Measurements from ENCODE around the gene RABGAP1L.
"Not testable (repeated sequence)": the region's sequence is repeated elsewhere in the genome, so short reads cannot be mapped to it uniquely, and the experiment has no call there.

RABGAP1L gene

DNA sequence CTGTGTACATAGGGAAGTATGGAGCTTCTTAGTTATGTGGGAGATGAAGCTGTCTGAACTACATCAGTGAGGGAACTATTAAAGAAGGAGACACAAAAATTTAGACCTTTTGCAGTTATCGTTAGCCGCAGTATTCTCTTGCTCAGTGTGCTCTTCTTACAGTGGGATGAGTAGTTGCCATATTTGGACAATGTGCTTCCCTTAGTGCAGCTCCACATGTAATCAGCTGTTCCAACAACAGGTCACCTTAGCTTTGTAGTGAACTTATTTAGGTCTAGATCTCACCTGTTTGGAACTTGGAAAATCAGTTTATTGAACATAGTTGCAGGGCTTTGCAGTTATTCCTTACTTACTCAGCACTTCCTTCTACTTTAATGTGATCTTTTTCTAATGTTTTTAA, 306.5 kb downstream of the RABGAP1L start:
- no peak for ATAC-seq
- H3K9me3 Mint-ChIP-seq: peaks cover 8% of the 10 kb centered on the region
- H3K27me3 Mint-ChIP-seq: no peaks in the 10 kb centered on the region
- no peak overlapping the region for H3K4me3 Mint-ChIP-seq
- H3K27ac Mint-ChIP-seq: no peak overlapping the region
- peaks cover 23% of the 10 kb centered on the region for H3K36me3 Mint-ChIP-seq
- H3K4me1 Mint-ChIP-seq: no peaks in the 10 kb centered on the region

DNA sequence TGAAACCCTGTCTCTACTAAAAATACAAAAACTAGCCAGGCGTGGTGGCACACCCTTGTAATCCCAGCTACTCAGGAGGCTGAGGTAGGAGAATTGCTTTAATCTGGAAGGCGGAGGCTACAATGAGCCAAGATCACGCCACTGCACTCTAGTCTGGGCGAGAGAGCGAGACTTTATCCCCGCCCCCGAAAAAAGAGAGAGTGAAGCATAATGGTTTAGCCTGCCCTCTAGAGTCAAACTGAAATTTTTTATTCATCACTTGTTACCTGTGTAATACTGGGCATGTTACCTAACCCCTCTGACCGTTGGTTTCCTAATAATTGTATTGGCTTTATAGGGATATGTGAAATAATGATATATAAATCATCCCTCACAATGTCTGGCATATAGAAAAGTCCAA, 307.3 kb downstream of the RABGAP1L start:
- H3K27me3 Mint-ChIP-seq: no peaks in the 10 kb centered on the region
- no peak overlapping the region for H3K27ac Mint-ChIP-seq
- H3K36me3 Mint-ChIP-seq: peaks cover 23% of the 10 kb centered on the region
- peaks cover 8% of the 10 kb centered on the region for H3K9me3 Mint-ChIP-seq
- H3K4me3 Mint-ChIP-seq: no peak overlapping the region
- no peak for ATAC-seq
- H3K4me1 Mint-ChIP-seq: no peaks in the 10 kb centered on the region

DNA sequence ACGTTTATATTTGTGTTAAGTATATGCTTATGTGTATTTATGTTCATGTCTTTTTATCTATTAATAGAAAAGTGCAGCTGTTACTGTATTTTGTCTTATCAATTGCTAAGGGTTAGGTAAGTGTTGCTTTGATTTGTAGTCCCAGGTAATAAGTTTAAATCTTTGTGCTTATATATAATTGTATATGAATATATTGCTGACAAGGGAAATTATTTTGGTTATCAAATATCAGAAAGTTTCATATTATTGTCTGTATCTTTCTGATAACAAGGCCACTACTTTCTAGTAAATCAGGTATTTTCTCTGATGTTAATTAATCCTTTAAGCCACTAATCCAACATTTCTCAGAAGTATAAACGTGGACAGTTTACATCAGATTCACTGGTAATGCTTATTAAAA, 309.7 kb downstream of the RABGAP1L start:
- no peak overlapping the region for H3K4me3 Mint-ChIP-seq
- no peak for ATAC-seq
- peaks cover 18% of the 10 kb centered on the region for H3K36me3 Mint-ChIP-seq
- no peak overlapping the region for H3K27ac Mint-ChIP-seq
- no peaks in the 10 kb centered on the region for H3K4me1 Mint-ChIP-seq
- no peaks in the 10 kb centered on the region for H3K27me3 Mint-ChIP-seq
- no peaks in the 10 kb centered on the region for H3K9me3 Mint-ChIP-seq

DNA sequence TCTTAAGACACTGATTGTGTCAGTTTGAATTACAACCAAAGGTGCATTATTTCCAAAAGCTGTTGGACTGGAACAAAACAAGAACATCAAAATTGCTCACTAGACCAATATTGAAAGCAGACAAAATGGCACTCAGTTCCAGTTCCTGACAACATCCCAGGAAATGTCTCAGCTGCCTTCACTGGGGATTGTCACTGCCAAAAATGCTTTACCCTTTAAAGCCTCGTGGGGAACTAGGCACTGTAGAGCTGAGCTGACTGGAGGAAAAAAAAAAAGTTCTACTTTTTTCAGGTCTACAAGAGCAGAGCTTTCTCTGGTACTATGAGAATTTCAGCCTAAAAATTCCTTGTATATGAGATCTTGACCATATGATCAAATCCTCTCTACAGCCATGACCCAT, 310.4 kb downstream of the RABGAP1L start:
- H3K27ac Mint-ChIP-seq: no peak overlapping the region
- no peaks in the 10 kb centered on the region for H3K4me1 Mint-ChIP-seq
- H3K36me3 Mint-ChIP-seq: peaks cover 17% of the 10 kb centered on the region
- no peaks in the 10 kb centered on the region for H3K9me3 Mint-ChIP-seq
- H3K4me3 Mint-ChIP-seq: no peak overlapping the region
- H3K27me3 Mint-ChIP-seq: no peaks in the 10 kb centered on the region
- ATAC-seq: no peak

DNA sequence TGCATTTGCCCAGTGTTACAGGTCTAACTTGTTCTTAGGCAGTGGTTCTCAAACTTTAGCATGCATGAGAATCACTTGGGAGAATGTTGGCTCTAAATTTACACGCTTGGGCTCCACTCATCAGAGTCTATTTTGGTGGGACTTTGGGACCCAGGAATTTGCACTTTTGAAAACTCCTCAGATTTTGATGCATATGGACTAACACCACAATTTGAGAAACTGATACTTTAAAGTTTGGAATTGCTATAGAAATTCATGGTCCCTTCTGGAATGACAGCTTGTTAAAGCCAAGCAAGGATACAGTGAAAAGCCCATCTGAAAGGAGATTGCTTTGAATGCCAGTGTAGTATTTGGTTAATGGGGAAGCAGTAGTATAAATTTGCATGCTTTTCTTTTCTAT, 320.0 kb downstream of the RABGAP1L start:
- peaks cover 13% of the 10 kb centered on the region for H3K4me1 Mint-ChIP-seq
- peaks cover 15% of the 10 kb centered on the region for H3K36me3 Mint-ChIP-seq
- peaks cover 3% of the 10 kb centered on the region for H3K9me3 Mint-ChIP-seq
- H3K4me3 Mint-ChIP-seq: no peak overlapping the region
- no peaks in the 10 kb centered on the region for H3K27me3 Mint-ChIP-seq
- no peak overlapping the region for H3K27ac Mint-ChIP-seq
- ATAC-seq: no peak

DNA sequence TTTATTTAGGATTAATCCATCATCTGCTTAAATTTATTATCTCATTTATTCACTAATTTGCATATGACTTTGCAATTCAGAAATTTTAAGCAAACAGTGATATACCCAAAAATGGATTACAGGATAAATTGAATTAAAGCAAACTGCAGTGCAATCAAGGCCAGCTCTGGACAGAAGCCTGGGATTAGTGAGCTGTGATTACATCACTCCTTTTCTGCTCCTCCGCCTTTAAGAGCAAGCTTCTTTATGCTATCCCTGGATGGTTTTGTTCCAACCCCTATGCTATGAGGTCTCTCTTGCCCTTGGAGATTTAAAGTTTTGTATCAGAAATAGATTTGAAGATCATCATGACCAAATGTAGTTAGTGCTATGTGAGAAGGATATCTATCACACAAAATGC, 321.0 kb downstream of the RABGAP1L start:
- no peak for ATAC-seq
- peaks cover 23% of the 10 kb centered on the region for H3K4me1 Mint-ChIP-seq
- no peak overlapping the region for H3K4me3 Mint-ChIP-seq
- peaks cover 5% of the 10 kb centered on the region for H3K9me3 Mint-ChIP-seq
- peaks cover 25% of the 10 kb centered on the region for H3K36me3 Mint-ChIP-seq
- no peaks in the 10 kb centered on the region for H3K27me3 Mint-ChIP-seq
- H3K27ac Mint-ChIP-seq: no peak overlapping the region

DNA sequence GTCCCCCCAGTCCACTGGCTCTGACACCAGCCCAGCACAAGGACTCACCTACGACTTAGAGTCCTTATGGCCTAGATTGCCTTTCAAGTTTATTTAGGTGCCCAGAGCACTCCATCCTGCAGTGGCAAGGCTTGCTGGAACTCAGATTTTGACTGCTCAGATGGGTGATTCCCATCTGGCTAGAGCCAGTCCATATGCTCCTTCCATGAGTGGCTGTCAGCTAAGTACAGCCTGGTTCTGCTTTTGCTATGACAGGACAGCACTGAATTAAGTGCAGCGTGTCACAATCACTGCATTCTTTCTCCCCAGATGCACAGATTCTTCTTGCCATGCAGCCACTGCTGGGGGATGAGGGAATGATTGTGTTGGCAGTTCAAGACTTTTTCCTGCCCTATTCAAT, 332.3 kb downstream of the RABGAP1L start:
- Mint-ChIP-seq H3K9me3 (peaks cover 3% of the 10 kb centered on the region), H3K4me3 (no peak overlapping the region), H3K4me1 (peaks cover 16% of the 10 kb centered on the region), H3K27me3 (no peaks in the 10 kb centered on the region), H3K36me3 (peaks cover 38% of the 10 kb centered on the region), H3K27ac (no peak overlapping the region)
- no peak for ATAC-seq

DNA sequence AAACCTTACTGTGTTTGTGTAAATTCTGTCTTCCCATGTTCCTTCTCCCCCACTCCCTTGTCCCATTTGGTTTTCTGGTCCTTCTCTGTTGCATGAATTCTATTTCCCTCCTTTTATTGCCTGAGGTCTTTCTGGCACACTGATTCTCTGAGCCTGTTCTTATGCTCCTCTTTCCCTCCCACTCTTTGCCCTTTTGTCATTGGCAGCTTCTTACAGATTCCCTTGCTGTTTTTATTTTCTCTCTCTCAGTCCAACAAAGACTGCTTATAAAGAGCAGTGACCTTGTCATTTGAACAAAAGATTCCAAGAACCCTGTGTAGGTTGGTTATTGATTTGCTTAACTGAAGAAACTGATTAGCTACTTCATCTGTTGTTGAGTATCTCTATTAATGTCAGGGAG, 338.2 kb downstream of the RABGAP1L start:
- H3K36me3 Mint-ChIP-seq: peaks cover 5% of the 10 kb centered on the region
- no peaks in the 10 kb centered on the region for H3K9me3 Mint-ChIP-seq
- H3K4me3 Mint-ChIP-seq: no peak overlapping the region
- ATAC-seq: no peak
- peaks cover 4% of the 10 kb centered on the region for H3K4me1 Mint-ChIP-seq
- H3K27ac Mint-ChIP-seq: no peak overlapping the region
- H3K27me3 Mint-ChIP-seq: no peaks in the 10 kb centered on the region

DNA sequence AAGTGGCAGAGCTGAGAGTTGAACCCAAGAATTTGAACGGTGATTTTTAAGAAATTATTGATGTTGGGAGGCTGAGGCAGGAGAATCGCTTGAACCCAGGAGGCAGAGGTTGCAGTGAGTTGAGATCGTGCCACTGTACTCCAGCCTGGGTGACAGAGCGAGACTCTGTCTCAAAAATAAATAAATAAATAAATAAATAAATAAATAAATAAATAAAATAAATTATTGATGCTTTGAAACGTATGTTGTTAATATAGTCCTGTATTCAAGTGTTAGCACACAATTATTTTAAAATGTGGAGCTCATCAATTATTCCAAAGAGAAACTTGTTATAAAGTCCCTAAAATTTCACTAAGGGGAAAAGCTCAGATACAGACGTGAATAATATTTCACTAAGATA, 357.4 kb downstream of the RABGAP1L start:
- H3K4me1 Mint-ChIP-seq, H3K27me3 Mint-ChIP-seq, H3K9me3 Mint-ChIP-seq, ATAC-seq, H3K4me3 Mint-ChIP-seq, H3K27ac Mint-ChIP-seq: not testable (repeated sequence)
- peaks cover 11% of the 10 kb centered on the region for H3K36me3 Mint-ChIP-seq

DNA sequence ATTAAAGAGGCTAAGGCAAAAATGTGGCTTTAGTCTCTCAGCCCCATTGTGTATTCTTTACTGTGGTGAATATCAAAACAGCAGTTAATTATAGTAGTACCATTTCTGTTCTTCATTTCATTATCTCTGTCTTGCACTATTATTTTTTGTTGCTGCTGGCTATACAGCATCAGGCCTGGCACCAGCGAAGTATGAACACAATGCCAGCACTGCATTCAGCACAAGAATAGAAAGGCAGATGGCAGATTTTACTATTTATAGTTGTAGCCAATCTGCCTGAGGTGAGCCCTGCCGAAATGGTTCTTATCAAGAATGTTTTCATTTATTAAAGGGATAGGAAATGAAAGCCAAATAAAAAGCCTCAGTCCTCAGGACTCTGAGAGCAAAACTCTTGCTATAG, 360.5 kb downstream of the RABGAP1L start:
- peaks cover 27% of the 10 kb centered on the region for H3K36me3 Mint-ChIP-seq
- H3K4me3 Mint-ChIP-seq: no peak overlapping the region
- no peak for ATAC-seq
- H3K27me3 Mint-ChIP-seq: no peaks in the 10 kb centered on the region
- H3K4me1 Mint-ChIP-seq: peaks cover 13% of the 10 kb centered on the region
- no peak overlapping the region for H3K27ac Mint-ChIP-seq
- peaks cover 7% of the 10 kb centered on the region for H3K9me3 Mint-ChIP-seq

DNA sequence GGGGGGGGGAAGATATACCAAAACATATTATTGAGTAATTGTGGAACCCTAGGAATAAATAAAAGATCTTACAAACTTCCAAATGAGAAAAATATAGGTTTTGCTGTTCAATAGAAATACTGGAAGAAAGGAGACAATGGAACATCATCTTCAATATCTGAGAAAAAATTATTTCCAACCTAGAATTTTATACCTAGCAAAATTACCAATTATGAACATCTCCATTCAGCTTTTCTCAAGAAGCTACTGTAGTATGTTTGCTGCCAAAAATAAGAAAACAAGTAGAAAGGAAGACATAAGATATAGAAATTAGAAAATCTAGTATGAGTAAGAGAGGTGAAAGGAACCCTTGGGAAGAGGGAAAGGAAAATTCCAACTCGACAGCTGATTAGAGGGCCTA, 372.4 kb downstream of the RABGAP1L start:
- H3K9me3 Mint-ChIP-seq: peaks cover 28% of the 10 kb centered on the region
- no peaks in the 10 kb centered on the region for H3K27me3 Mint-ChIP-seq
- ATAC-seq: no peak
- H3K4me1 Mint-ChIP-seq: peaks cover 6% of the 10 kb centered on the region
- peaks cover 62% of the 10 kb centered on the region for H3K36me3 Mint-ChIP-seq
- no peak overlapping the region for H3K4me3 Mint-ChIP-seq
- no peak overlapping the region for H3K27ac Mint-ChIP-seq

DNA sequence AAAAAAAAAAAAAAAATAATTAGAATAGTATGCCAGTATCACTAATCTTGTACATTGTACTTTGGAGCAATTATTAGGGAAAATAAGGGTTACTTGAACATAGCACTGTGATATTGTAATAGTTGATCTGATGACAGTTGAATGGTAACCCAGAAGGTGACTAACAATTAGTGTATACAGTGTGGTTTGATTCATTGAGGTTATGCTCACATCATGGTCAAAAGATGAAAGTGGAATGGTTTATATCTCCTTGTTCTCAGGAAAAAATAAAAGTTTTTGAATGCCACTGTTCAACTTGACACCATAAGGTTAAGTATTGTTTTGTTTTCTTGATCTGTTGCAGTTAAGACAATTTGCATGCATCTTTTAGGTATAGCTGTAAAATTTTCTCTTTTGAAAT, 375.5 kb downstream of the RABGAP1L start:
- H3K27me3 Mint-ChIP-seq: no peaks in the 10 kb centered on the region
- H3K36me3 Mint-ChIP-seq: peaks cover 61% of the 10 kb centered on the region
- H3K4me1 Mint-ChIP-seq: no peaks in the 10 kb centered on the region
- H3K4me3 Mint-ChIP-seq: no peak overlapping the region
- peaks cover 27% of the 10 kb centered on the region for H3K9me3 Mint-ChIP-seq
- ATAC-seq: no peak
- H3K27ac Mint-ChIP-seq: no peak overlapping the region

DNA sequence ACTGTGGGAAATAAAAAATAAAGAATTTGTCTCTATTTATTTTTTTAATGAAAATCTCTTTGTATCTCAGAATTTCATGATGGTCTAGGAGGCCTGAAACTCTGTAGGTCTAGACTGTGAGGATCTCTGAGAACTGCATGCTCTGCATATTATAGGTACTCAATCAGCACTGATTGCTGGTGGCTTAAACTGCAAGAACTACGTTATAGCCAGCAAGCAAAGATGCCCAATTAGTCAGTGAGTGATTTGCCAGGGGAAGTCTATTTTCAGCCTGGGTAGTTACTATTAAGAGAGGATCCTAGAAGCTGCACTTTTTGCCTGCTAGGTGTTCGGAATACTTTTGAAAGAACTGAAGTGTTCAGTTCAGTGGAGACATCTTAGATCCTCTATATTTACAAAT, 375.9 kb downstream of the RABGAP1L start:
- no peak overlapping the region for H3K27ac Mint-ChIP-seq
- H3K4me1 Mint-ChIP-seq: no peaks in the 10 kb centered on the region
- no peak overlapping the region for H3K4me3 Mint-ChIP-seq
- no peak for ATAC-seq
- peaks cover 27% of the 10 kb centered on the region for H3K9me3 Mint-ChIP-seq
- peaks cover 65% of the 10 kb centered on the region for H3K36me3 Mint-ChIP-seq
- no peaks in the 10 kb centered on the region for H3K27me3 Mint-ChIP-seq

DNA sequence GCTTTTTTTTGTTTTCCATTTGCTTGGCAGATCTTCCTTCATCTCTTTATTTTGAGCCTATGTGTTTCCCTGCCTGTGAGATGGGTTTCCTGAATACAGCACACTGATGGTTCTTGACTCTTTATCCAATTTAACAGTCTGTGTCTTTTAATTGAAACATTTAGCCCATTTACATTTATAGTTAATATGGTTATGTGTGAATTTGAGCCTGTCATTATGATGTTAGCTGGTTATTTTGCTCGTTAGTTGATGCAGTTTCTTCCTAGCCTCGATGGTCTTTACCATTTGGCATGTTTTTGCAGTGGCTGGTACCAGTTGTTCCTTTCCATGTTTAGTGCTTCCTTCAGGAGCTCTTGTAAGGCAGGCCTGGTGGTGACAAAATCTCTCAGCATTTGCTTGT, 384.1 kb downstream of the RABGAP1L start:
- not testable (repeated sequence) for ATAC-seq, H3K27me3 Mint-ChIP-seq, H3K4me1 Mint-ChIP-seq, H3K4me3 Mint-ChIP-seq, H3K27ac Mint-ChIP-seq
- Mint-ChIP-seq H3K9me3 (peaks cover 21% of the 10 kb centered on the region), H3K36me3 (peaks cover 63% of the 10 kb centered on the region)

DNA sequence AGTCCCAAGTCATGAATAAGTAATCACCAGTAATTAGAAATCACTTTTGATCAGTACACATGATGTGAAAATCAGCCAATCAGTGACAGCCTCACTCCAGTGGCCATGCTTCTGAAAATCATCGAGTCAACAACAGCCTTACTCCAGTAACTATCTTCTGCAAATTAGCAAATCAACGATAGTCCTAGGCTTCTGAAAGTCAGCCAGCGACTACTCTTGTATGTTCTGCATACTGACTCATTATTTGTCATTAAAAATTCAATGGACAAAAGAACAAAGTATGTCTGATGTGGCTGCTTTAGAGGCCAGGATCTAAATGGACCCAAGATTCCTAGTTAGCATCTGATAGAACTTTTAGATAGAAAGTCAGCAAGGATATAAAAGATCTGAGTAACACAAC, 391.0 kb downstream of the RABGAP1L start:
- Mint-ChIP-seq H3K27me3 (no peaks in the 10 kb centered on the region), H3K4me3 (no peak overlapping the region), H3K9me3 (peaks cover 5% of the 10 kb centered on the region), H3K4me1 (peaks cover 8% of the 10 kb centered on the region), H3K27ac (no peak overlapping the region), H3K36me3 (peaks cover 36% of the 10 kb centered on the region)
- no peak for ATAC-seq

DNA sequence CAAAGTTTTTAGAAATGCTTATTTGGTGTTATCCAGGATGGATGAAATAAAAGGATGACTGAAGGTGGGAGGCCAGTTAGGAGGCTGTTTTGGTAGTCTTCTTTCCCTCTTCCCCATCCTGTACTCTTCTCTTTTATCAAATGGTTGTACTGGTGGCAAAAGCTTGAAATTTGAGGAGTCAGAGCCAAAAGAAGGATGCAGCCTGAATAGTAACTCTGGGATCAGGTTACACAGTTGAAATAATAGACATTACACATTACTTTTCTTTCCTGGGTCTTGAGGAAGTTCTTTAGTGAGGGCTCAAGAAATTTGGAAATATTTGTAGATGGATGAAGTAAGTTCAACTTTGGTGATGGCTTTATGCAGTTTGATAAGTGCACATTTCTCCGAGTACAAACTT, 397.1 kb downstream of the RABGAP1L start:
- Mint-ChIP-seq H3K27me3 (no peaks in the 10 kb centered on the region), H3K4me3 (no peak overlapping the region), H3K9me3 (peaks cover 7% of the 10 kb centered on the region), H3K4me1 (peaks cover 8% of the 10 kb centered on the region), H3K27ac (no peak overlapping the region), H3K36me3 (peaks cover 57% of the 10 kb centered on the region)
- ATAC-seq: no peak

DNA sequence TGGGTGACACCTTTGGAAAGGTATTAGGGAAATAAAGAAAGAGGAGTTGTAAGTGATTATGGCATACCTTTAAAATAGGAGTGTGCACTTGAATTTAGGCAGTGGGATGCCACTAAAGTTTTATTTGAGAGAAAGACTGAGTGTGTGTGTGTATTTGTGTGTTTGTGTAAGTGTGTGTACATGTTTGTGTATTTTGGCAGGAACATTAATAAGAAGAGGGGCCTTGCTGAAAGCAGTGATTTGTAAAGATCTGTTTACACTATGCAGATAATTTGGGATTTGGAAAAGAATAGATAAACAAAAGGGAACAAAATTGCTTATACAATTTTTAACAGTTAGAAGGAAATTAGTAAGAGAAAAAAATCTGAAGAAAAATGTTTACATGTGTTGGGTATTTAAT, 409.2 kb downstream of the RABGAP1L start:
- no peak overlapping the region for H3K4me3 Mint-ChIP-seq
- no peaks in the 10 kb centered on the region for H3K4me1 Mint-ChIP-seq
- H3K27me3 Mint-ChIP-seq: no peaks in the 10 kb centered on the region
- no peak for ATAC-seq
- peaks cover 61% of the 10 kb centered on the region for H3K36me3 Mint-ChIP-seq
- H3K9me3 Mint-ChIP-seq: peaks cover 7% of the 10 kb centered on the region
- no peak overlapping the region for H3K27ac Mint-ChIP-seq

All from stimulated activated memory B cell treated with anti-CD40 and anti-IgM and Interleukin-4, amounts not matched to agents 10 μg/mL and 1 μg/mL and 100 μg/mL, for 72 hours (primary cell).